HepG2 (cell line): ENCODE results near the gene ZNF585A. TPM values are rescaled to one million over a fixed set of nuclear protein-coding genes. Genes with fewer than 3 reads are reported as not detected.
A peak's percentile ranks its signal among the peaks of the same experiment; 100 is the strongest.

ENCODE experiments used
- FOXJ3 ChIP-seq: sonication (generic); formaldehyde crosslinking; IDR thresholded peaks from 2 replicates; pipeline ENCODE4 v1.4.0; 2020; ENCODE audit warnings: missing genetic modification reagents, mild to moderate bottlenecking, borderline replicate concordance
- FOXK1 ChIP-seq: sonication (generic); formaldehyde crosslinking; IDR thresholded peaks from 2 replicates; pipeline ENCODE4 v1.4.0; 2020; ENCODE audit warnings: low read depth, missing genetic modification reagents, borderline replicate concordance
- FOXK2 ChIP-seq: fragments of 450-650 bp; IDR thresholded peaks from 2 replicates; pipeline ENCODE4 v1.6.1; 2016
- HDAC1 ChIP-seq: sonication (generic); formaldehyde crosslinking; IDR thresholded peaks from 2 replicates; pipeline ENCODE4 v1.5.1; 2020; ENCODE audit warnings: mild to moderate bottlenecking, missing genetic modification reagents
- HMGXB3 ChIP-seq: sonication (generic); formaldehyde crosslinking; IDR thresholded peaks from 2 replicates; pipeline ENCODE4 v1.4.0; 2020; ENCODE audit warnings: missing genetic modification reagents, borderline replicate concordance
- HOXD1 ChIP-seq: sonication (generic); formaldehyde crosslinking; IDR thresholded peaks from 2 replicates; pipeline ENCODE4 v1.5.0; 2020; ENCODE audit warnings: missing genetic modification reagents
- IKZF5 ChIP-seq: IDR thresholded peaks from 2 replicates; pipeline ENCODE4 v1.6.1; 2018; ENCODE audit warnings: missing genetic modification reagents, mild to moderate bottlenecking, missing compliant biosample characterization
- KAT2B ChIP-seq: fragments of 150-350 bp; IDR thresholded peaks from 2 replicates; pipeline ENCODE4 v1.6.1; 2014; ENCODE audit warnings: low read depth, low read length, borderline replicate concordance
- MTF1 ChIP-seq: sonication (generic); formaldehyde crosslinking; IDR thresholded peaks from 2 replicates; pipeline ENCODE4 v1.5.0; 2020; ENCODE audit warnings: missing genetic modification reagents
- NCOA5 ChIP-seq: sonication (generic); formaldehyde crosslinking; IDR thresholded peaks from 2 replicates; pipeline ENCODE4 v1.4.0; 2020; ENCODE audit warnings: missing genetic modification reagents
- NR2F1 ChIP-seq, 2 experiments: fragments of 450-650 bp in 1 of 2; formaldehyde crosslinking in 1 of 2; IDR thresholded peaks; 2 replicates each; pipeline versions ENCODE4 v1.5.0 to v1.6.1; 2016 to 2020; ENCODE audit warnings: mild to moderate bottlenecking in 1 of 2, missing compliant biosample characterization in 1 of 2, missing genetic modification reagents in 1 of 2, moderate library complexity in 1 of 2
- NRL ChIP-seq: sonication (generic); formaldehyde crosslinking; IDR thresholded peaks from 2 replicates; pipeline ENCODE4 v1.5.0; 2020; ENCODE audit warnings: missing genetic modification reagents, mild to moderate bottlenecking, moderate library complexity, borderline replicate concordance
- PCBP1 ChIP-seq: fragments of 200-400 bp; formaldehyde crosslinking; IDR thresholded peaks from 2 replicates; pipeline ENCODE4 v1.6.1; 2017; ENCODE audit warnings: mild to moderate bottlenecking, low read depth, low read length, borderline replicate concordance
- RBFOX2 ChIP-seq: fragments of 200-400 bp; formaldehyde crosslinking; IDR thresholded peaks from 2 replicates; pipeline ENCODE4 v1.6.1; 2017; ENCODE audit warnings: low read depth, mild to moderate bottlenecking, low read length
- ZC3H4 ChIP-seq: sonication (generic); formaldehyde crosslinking; IDR thresholded peaks from 2 replicates; pipeline ENCODE4 v1.4.0; 2020; ENCODE audit warnings: missing genetic modification reagents, borderline replicate concordance
- ZNF329 ChIP-seq: sonication (generic); formaldehyde crosslinking; IDR thresholded peaks from 2 replicates; pipeline ENCODE4 v1.9.0; 2021; ENCODE audit warnings: low read depth, mild to moderate bottlenecking, missing genetic modification reagents
- ZNF747 ChIP-seq: sonication (generic); formaldehyde crosslinking; IDR thresholded peaks from 2 replicates; pipeline ENCODE4 v1.8.1; 2023; ENCODE audit warnings: missing genetic modification reagents, mild to moderate bottlenecking, borderline replicate concordance
- ZNF891 ChIP-seq: sonication (generic); formaldehyde crosslinking; IDR thresholded peaks from 2 replicates; pipeline ENCODE4 v1.5.0; 2020; ENCODE audit warnings: mild to moderate bottlenecking, missing genetic modification reagents
- polyA plus RNA-seq, 8 experiments: library from polyadenylated mRNA; depleted of rRNA in 3 of 8; stranded (reverse) in 7 of 8; unstranded in 1 of 8; fragments of >200 nt; fragmentation: Illumina TruSeq in 4 of 8; extraction: Trizol in 4 of 8; gene quantifications; 2 replicates each; pipeline versions ENCODE4 v1.2.1 to v1.2.3, GENCODE V29; 2011 to 2016; ENCODE audit warnings: low read depth in 4 of 8, missing spikeins in 1 of 8, mixed read lengths in 1 of 8; ENCODE audit not compliant: insufficient read depth in 1 of 8
- total RNA-seq, 5 experiments: library from RNA; depleted of rRNA; stranded (reverse); fragments of >200 nt; fragmentation: Illumina TruSeq; extraction: Trizol; gene quantifications; 2 replicates each; pipeline ENCODE4 v1.2.3, GENCODE V29; 2016; ENCODE audit warnings: low read depth in 1 of 5
- TF ChIP-seq, protein P1 (sequence below): IDR thresholded peaks from 2 replicates; pipeline ENCODE4 v1.6.1; 2016; ENCODE audit warnings: control low read depth
- TF ChIP-seq, protein P2 (sequence below): sonication (generic); formaldehyde crosslinking; IDR thresholded peaks from 2 replicates; pipeline ENCODE4 v1.8.0; 2022; ENCODE audit warnings: missing genetic modification reagents, mild to moderate bottlenecking, moderate library complexity, borderline replicate concordance

The ZNF585A gene
- total and polyA plus RNA-seq, 2 of the 13 experiments (the other 11 are each of a cell fraction or from before 2014, with no cell fraction given): 7.1 to 8.5 TPM

DNA sequence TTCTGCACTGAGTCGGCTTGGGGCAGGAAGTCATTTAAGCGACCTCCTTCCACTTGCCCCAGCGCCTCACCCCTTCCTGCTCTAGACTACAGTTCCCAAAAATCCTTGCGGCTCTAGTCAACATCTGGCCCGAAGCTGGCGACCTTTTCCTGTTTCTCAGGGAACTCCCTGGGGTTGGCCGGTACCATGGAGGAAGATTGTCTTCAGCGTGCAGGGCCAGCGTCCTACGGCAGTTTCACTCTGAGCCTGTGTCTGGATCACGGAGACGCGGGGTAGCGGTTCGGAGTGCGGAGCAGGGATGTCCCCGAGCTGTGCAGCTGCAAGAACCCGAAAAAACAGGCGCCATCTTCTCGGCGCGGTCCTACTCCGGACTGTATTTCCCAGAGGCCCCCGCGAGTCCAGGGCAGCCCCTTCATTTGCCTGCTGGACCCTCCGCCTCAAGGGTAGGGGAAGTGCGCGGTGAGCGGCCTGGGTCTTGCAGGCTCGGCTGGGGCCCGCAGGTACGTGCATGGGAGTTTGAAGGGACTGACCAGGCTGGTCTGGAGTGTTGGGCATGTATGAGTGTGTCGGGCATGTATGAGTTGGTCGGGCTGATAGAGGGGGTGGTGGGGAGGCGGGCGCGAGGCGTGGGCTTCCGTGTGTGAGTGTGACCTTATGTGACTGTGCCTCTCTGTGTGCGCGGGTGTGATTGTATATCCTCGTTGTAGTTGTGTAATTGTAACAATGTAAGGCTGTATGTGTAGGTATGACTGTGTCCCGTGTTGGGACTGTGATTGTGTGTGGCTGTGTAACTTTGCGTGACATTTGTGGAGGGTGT lies 45.5 kb upstream of the ZNF585A start, which contains the start of gene ZNF383 (continued):
- TF ChIP-seq PCBP1: 0 out of 2 replicates have a peak, but pooled peaks have one; percentile 62
- no peak for TF ChIP-seq ZNF747 (CRISPR knock-in tag)
- TF ChIP-seq, protein P1, sequence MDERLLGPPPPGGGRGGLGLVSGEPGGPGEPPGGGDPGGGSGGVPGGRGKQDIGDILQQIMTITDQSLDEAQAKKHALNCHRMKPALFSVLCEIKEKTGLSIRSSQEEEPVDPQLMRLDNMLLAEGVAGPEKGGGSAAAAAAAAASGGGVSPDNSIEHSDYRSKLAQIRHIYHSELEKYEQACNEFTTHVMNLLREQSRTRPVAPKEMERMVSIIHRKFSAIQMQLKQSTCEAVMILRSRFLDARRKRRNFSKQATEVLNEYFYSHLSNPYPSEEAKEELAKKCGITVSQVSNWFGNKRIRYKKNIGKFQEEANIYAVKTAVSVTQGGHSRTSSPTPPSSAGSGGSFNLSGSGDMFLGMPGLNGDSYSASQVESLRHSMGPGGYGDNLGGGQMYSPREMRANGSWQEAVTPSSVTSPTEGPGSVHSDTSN (CRISPR knock-in tag): no peak
- TF ChIP-seq NR2F1 (CRISPR knock-in tag; IDR thresholded peaks at IDR 0.05): no peak
- TF ChIP-seq ZNF891: 0 out of 2 replicates have a peak, but pooled peaks have one; percentile 54
- TF ChIP-seq, protein P2, sequence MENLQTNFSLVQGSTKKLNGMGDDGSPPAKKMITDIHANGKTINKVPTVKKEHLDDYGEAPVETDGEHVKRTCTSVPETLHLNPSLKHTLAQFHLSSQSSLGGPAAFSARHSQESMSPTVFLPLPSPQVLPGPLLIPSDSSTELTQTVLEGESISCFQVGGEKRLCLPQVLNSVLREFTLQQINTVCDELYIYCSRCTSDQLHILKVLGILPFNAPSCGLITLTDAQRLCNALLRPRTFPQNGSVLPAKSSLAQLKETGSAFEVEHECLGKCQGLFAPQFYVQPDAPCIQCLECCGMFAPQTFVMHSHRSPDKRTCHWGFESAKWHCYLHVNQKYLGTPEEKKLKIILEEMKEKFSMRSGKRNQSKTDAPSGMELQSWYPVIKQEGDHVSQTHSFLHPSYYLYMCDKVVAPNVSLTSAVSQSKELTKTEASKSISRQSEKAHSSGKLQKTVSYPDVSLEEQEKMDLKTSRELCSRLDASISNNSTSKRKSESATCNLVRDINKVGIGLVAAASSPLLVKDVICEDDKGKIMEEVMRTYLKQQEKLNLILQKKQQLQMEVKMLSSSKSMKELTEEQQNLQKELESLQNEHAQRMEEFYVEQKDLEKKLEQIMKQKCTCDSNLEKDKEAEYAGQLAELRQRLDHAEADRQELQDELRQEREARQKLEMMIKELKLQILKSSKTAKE (CRISPR knock-in tag): no peak
- TF ChIP-seq KAT2B: no peak
- peak; percentile 90; the same call in 1 of the 2 replicates for TF ChIP-seq FOXK1 (CRISPR knock-in tag)
- no peak for TF ChIP-seq ZC3H4 (CRISPR knock-in tag)
- TF ChIP-seq MTF1: no peak
- no peak for TF ChIP-seq HOXD1 (CRISPR knock-in tag)
- peak; percentile 89 for TF ChIP-seq NRL (CRISPR knock-in tag)
- TF ChIP-seq FOXJ3 (CRISPR knock-in tag): peak; percentile 36; the same call in 1 of the 2 replicates
- TF ChIP-seq RBFOX2: peak; percentile 85
- TF ChIP-seq FOXK2: peak; percentile 63; the same call in 1 of the 2 replicates
- TF ChIP-seq IKZF5 (CRISPR knock-in tag): peak; percentile 70; the same call in 1 of the 2 replicates
- TF ChIP-seq HDAC1 (CRISPR knock-in tag): peak; percentile 89
- no peak for TF ChIP-seq NCOA5 (CRISPR knock-in tag)
- TF ChIP-seq ZNF329 (CRISPR knock-in tag): no peak
- TF ChIP-seq HMGXB3 (CRISPR knock-in tag): peak; percentile 69; the same call in 1 of the 2 replicates
